Muscle of leg (tissue), 16 donors: Measurements from ENCODE around the gene SCUBE2. TPM values are rescaled to one million over a fixed set of nuclear protein-coding genes. Genes with fewer than 3 reads are reported as not detected.
A peak's percentile ranks its signal among the peaks of the same experiment; 100 is the strongest.

Source experiments
- DNase-seq: peaks from one replicate; pipeline ENCODE4 v3.0.0; 2013
- H3K27ac ChIP-seq: one replicate; pipeline ENCODE4 v1.5.1; 2013; ENCODE audit warnings: mild to moderate bottlenecking, low read length, control low read depth
- H3K27me3 ChIP-seq: one replicate; pipeline ENCODE4 v1.6.1; 2013; ENCODE audit warnings: low read length; ENCODE audit not compliant: control insufficient read depth, insufficient read depth
- H3K36me3 ChIP-seq: one replicate; pipeline ENCODE4 v1.6.1; 2013; ENCODE audit warnings: low read length; ENCODE audit not compliant: control insufficient read depth, insufficient read depth
- H3K4me1 ChIP-seq: one replicate; pipeline ENCODE4 v1.6.1; 2013; ENCODE audit warnings: low read length; ENCODE audit not compliant: control insufficient read depth, insufficient read depth
- H3K4me3 ChIP-seq: one replicate; pipeline ENCODE4 v1.5.1; 2013; ENCODE audit warnings: low read length, control low read depth
- H3K9me3 ChIP-seq: replicated peaks from 2 replicates; pipeline ENCODE4 v1.6.1; 2013; ENCODE audit warnings: low read depth, low read length; ENCODE audit not compliant: control insufficient read depth
- WGBS: methylation state at CpG from one replicate; pipeline ENCODE4 v1.1.5; 2013; ENCODE audit warnings: missing lambda C conversion rate; ENCODE audit not compliant: insufficient coverage; 5-methylcytosine and 5-hydroxymethylcytosine counted together
- long read RNA-seq, 11 donors: transcript quantifications; one replicate each; lab custom pipeline, GENCODE V29; 2026
- polyA plus RNA-seq, 8 donors: library from polyadenylated mRNA; unstranded; fragments of 120-200 nt; gene quantifications; one replicate each; pipeline versions ENCODE4 v1.2.1 to v1.2.3, GENCODE V29; 2013; ENCODE audit warnings: inconsistent platforms in 1 of 8, low replicate concordance in 1 of 8; ENCODE audit not compliant: insufficient read length in 8 of 8, insufficient read depth in 1 of 8
- total RNA-seq: library from RNA; stranded (reverse); fragments of 120-200 nt; gene quantifications from one replicate; pipeline ENCODE4 v1.2.4, GENCODE V29; 2013

Gene SCUBE2
- 34.8 TPM for total RNA-seq
- polyA plus RNA-seq = 10 to 100 TPM; 22.8 to 52.9 (median 29.5) TPM
- long read RNA-seq, donor 1 = 0 reads
- long read RNA-seq, donor 2 = 0 reads
- long read RNA-seq, donor 3, partial matches to known transcripts = 0 of 1 reads
- long read RNA-seq, donor 3, other reads (novel, unspliced or antisense) = 0 of 1 reads
- long read RNA-seq, donor 4 = 0 reads
- long read RNA-seq, donor 5, full-length matches to known transcripts = 5 of 25 reads
- long read RNA-seq, donor 5, partial matches to known transcripts = 20 of 25 reads
- long read RNA-seq, donor 5, other reads (novel, unspliced or antisense) = 0 of 25 reads
- long read RNA-seq, donor 6, full-length matches to known transcripts = 3 of 3 reads
- long read RNA-seq, donor 6, partial matches to known transcripts = 0 of 3 reads
- long read RNA-seq, donor 6, other reads (novel, unspliced or antisense) = 0 of 3 reads
- long read RNA-seq, donor 7, full-length matches to known transcripts = 1 of 1 reads
- long read RNA-seq, donor 7, partial matches to known transcripts = 0 of 1 reads
- long read RNA-seq, donor 7, other reads (novel, unspliced or antisense) = 0 of 1 reads
- long read RNA-seq, donor 8, full-length matches to known transcripts = 3 of 3 reads
- long read RNA-seq, donor 8, partial matches to known transcripts = 0 of 3 reads
- long read RNA-seq, donor 8, other reads (novel, unspliced or antisense) = 0 of 3 reads
- long read RNA-seq, donor 9, partial matches to known transcripts = 0 of 1 reads
- long read RNA-seq, donor 9, other reads (novel, unspliced or antisense) = 0 of 1 reads
- long read RNA-seq, donor 10, partial matches to known transcripts = 0 of 1 reads
- long read RNA-seq, donor 10, other reads (novel, unspliced or antisense) = 0 of 1 reads
- long read RNA-seq, donor 11, full-length matches to known transcripts = 2 of 2 reads
- long read RNA-seq, donor 11, partial matches to known transcripts = 0 of 2 reads
- long read RNA-seq, donor 11, other reads (novel, unspliced or antisense) = 0 of 2 reads

DNA sequence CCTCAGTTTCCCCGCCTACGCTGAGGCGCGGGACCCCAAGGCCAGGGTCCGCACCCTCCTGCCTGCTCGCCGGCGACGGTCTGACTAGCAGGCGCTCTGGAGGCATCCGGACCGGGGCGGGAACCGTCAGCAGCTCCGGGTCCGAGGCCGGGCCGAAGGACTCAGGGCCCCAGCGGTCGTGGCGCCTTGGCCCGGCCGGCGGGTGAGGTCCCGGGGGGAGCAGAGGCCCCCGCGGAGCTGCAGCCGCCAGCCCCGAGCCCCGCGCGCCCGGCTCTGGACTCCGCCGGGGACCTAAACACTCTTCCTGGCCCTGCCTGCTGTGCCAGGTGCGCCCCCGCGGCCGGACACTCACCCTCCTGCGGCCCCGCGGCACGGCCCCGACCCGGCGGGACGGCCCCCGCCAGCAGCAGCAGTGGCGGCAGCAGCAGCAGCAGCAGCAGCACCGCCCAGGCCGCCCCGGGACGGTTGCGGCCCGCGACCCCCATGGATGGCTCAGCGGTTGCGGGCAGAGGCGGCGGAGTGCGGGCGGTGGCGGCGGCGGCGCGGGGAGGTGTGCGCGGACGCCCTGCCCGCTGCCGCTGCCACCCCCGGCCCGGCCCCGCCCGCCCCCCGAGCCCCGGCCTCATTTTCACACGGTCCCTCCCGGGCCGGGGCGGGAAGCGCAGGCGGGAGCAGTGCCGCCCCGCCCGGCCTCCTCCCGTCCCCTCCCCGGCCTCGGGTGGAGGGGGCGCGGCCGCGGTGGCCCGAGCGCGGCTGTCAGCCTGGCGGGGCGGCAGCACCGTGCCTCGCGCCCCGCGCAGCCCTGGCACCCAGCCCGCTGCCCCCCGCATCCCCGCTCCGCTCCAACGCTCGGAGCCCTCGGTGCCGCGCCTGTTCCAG is at the start of gene SCUBE2:
TSS of gene SCUBE2 (minus strand) at position 556 of the 879 bp plus-strand sequence. CDS start at position 485, 71 bp downstream.
- Histone ChIP-seq H3K4me3 (peak within 1 kb of the TSS; percentile 51), H3K27ac (no peak within 1 kb of the TSS), H3K27me3 (peaks cover 20% of the 10 kb centered on the region), H3K9me3 (no peaks in the 10 kb centered on the region), H3K4me1 (peaks cover 20% of the 10 kb centered on the region), H3K36me3 (no peaks in the 10 kb centered on the region)
- peak; percentile 42 for DNase-seq
- WGBS = under 1% methylated on average over 103 of the region's 113 CpGs

DNA sequence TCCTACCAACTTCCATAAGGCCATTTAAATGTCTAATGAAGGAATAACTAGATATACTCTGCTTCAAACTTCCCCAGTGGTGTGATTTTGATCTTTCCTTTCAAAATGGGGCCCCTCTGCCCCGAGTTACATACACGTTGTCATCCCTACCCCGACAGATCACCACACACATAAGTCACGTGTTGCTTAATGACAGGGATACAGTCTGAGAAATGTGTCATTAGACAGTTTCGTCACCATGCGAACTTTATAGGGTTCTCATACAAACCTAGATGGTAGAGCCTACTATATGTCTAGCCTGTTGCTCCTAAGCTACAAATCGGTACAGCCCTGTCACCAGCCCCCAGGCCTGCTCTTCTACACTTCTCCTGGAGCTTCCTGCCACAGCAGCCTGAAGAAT is 49.8 kb upstream of the SCUBE2 start:
- H3K36me3 ChIP-seq = peaks cover 89% of the 10 kb centered on the region
- no peaks in the 10 kb centered on the region for H3K27me3 ChIP-seq
- DNase-seq = no peak
- H3K27ac ChIP-seq = no peak overlapping the region
- H3K4me3 ChIP-seq = no peak overlapping the region
- no peaks in the 10 kb centered on the region for H3K9me3 ChIP-seq
- 87% methylated on average over 4 of the region's 7 CpGs for WGBS
- no peaks in the 10 kb centered on the region for H3K4me1 ChIP-seq

DNA sequence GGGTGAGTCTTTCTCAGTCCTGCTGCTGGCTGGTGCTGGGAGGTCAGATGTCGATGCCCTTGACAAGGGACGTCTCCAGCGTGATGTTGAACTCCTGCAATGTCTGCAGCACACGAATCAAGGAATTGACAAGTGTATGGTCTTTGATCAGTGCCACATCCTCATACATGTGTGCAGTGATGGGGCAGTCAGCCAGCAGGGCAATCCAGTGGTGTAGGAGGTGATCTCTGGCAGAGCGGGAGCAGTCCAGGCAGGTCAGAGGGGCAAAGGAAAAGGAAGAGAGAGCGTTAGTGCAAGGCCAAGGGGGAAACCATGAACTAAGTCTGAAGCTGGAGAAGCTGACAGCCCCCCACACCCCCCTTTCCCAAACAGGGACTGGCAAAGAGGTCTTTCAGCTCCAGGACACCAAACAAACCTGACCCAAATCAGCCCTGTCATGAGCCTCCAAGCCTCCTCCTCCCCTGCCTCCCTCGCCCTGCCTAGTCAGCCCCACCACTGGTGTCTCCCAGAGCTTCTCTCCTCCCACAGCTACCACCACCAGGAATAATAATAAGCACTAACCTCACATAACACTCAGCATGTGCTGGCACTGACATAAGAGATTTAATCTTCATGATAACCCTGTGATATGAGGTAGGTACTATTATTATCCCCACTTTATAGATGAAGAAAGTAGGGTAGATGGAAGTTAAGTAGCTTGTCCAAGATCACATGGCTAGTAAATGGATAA is 48.4 kb upstream of the SCUBE2 start:
- Histone ChIP-seq H3K27me3 (no peaks in the 10 kb centered on the region), H3K36me3 (peaks cover 76% of the 10 kb centered on the region), H3K4me3 (no peak overlapping the region), H3K9me3 (no peaks in the 10 kb centered on the region), H3K27ac (no peak overlapping the region), H3K4me1 (no peaks in the 10 kb centered on the region)
- 73% methylated on average over 5 of the region's 7 CpGs for WGBS
- DNase-seq = no peak

DNA sequence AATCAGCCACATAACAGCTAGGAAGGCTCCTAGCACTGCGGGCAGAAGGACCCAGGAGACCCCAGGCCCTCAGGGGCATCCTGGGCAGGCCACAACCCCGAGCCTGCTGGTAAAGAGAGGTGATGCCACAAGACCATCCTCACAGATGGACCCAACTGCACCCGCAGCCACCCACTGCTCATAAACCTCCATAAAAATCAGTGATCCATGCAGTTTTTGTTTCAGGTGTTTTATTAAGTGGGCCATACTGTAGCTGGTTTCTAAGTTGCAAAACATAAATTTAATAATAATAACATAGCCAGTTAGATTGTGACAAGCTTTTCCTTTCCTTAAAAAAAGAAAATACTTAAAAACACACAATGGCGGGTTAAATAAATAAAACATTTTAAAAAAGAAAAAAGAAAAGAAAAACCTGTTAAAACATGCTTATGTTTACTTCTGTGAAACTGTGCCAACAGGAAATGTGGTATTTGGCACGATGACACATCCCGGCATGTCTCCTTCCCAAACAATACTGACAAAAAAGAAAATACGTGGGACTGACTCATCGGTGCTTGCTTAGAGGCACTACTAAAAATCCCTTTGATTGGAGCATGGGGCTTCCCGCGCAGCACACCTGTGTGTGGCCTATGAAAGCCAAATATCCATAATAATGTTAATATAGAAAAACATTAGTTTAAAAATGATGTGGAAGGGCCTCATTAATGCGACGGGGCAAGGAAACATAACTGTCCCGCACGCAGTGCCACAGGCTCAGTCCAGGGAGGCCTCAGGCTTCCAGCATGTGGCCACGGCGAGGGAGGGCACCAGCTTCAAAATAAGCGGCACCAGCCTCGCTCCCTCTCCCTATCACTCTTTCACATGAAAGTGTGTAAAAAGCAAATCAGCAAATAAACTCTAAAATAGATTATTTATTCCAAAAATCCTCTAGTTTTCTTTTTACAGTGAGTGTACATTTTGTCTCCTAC is 47.5 kb upstream of the SCUBE2 start:
- H3K27ac ChIP-seq = no peak overlapping the region
- peak; percentile 30 for DNase-seq
- WGBS = 20% methylated on average over 1 of the region's 18 CpGs
- no peaks in the 10 kb centered on the region for H3K9me3 ChIP-seq
- peaks cover 70% of the 10 kb centered on the region for H3K36me3 ChIP-seq
- no peaks in the 10 kb centered on the region for H3K4me1 ChIP-seq
- H3K4me3 ChIP-seq = no peak overlapping the region
- H3K27me3 ChIP-seq = no peaks in the 10 kb centered on the region

DNA sequence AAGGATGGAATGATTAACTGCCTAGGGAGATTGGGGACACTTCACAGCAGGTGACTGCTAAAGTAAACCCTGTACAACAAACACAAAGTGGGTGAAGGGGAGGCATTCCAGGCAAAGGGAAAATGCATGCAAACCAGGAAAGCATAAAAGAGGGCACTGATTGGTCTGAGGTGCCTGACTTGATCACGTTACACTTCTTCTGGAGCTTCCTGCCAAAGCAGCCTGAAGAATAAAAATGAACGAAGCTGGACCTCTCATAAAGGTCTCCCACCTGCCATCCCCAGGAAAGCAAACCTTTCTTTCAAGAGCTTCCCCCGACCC is 46.7 kb upstream of the SCUBE2 start:
- DNase-seq = no peak
- Histone ChIP-seq H3K36me3 (peaks cover 67% of the 10 kb centered on the region), H3K27me3 (no peaks in the 10 kb centered on the region), H3K9me3 (no peaks in the 10 kb centered on the region), H3K4me1 (no peaks in the 10 kb centered on the region), H3K4me3 (no peak overlapping the region), H3K27ac (no peak overlapping the region)
- WGBS = 45% methylated on average over 3 of the region's 3 CpGs

DNA sequence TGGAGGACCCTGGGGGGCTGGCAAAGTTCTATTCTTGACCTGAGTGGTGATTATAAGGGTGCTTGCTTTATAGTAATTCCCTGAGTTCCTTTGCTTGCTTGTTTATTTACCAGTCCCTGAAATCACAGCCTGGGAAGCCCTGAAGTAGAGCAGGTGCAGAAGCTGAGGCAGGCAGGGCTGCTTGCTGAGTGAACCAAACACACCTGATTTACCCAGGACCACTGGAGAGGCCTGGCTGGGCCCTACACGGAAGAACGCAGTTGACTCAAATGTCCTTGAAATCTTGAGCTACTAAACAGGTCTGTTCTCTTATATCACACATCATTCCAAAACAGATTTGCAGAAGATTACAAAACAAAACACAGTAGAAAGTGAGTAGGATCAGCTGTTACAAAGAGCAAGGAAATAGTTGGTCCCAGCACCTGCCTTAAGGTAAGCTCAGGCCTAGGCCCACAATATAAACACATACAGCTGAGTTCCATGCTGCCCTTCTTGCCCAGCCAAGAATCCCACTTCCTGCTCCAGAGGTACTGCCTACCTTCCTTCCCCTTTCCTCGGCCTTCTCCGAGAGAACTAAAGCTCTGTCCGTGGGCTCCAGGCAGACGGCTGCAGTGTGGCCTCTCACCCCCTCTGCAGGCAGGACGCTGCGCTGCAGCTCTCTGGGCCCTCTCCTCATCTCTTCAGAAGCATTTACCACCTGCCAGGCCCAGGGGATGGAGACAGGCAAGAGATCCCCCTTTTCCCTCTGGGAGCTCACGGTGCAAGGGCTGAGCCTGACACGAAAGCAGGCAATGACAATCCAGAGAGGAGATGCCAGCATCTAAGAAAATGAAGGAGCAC is 46.1 kb upstream of the SCUBE2 start:
- WGBS = 6% methylated on average over 7 of the region's 10 CpGs

DNA sequence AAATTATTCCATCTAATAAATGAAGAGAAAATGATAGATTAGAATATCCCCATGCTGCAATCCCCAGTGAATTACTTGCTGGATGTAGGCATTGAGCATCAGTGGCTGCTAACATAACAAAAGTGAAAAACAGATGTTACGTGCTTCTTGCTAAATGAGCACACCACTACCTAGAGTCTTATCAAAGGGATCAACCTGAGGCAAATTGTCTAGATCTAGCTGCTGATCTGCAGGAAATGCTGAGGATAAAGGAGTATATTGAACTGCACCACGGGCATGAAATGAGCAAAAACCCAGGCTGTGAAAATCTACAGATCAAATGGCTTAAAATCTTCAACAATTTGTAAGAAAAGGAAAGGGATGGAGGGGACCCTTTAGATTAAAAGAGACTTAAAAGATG is 45.3 kb upstream of the SCUBE2 start:
- no peak overlapping the region for H3K27ac ChIP-seq
- no peaks in the 10 kb centered on the region for H3K27me3 ChIP-seq
- no peaks in the 10 kb centered on the region for H3K9me3 ChIP-seq
- DNase-seq = no peak
- peaks cover 58% of the 10 kb centered on the region for H3K36me3 ChIP-seq
- no peaks in the 10 kb centered on the region for H3K4me1 ChIP-seq
- no peak overlapping the region for H3K4me3 ChIP-seq
- WGBS = no CpG with 5 or more reads among the region's 2 CpGs

More for the DNA sequence above, 46.1 kb upstream of the SCUBE2 start:
- Histone ChIP-seq H3K9me3 (no peaks in the 10 kb centered on the region), H3K27ac (no peak overlapping the region), H3K36me3 (peaks cover 61% of the 10 kb centered on the region), H3K27me3 (no peaks in the 10 kb centered on the region), H3K4me1 (no peaks in the 10 kb centered on the region), H3K4me3 (no peak overlapping the region)
- peak; percentile 76 for DNase-seq

DNA sequence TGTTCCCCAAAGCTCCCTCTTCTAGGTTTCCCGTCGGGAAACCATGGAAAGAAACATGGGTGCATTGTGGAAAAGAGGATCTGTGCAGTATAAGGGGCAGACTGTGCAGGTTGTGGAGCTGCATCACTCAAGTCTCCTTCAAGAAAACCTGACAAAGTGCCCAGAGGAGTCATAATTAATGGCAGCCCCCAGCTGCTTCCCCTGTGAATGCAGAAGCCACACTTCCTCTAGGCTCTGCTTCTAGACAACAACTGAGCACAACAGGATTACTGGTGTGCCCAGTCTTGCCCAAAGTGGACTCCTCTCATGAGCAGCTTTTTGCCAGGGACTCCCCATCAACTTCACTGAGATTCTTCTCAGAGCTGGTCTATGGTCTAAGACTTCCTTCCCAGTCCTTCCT is 42.6 kb upstream of the SCUBE2 start:
- Histone ChIP-seq H3K4me3 (no peak overlapping the region), H3K27ac (no peak overlapping the region), H3K9me3 (no peaks in the 10 kb centered on the region), H3K4me1 (no peaks in the 10 kb centered on the region), H3K36me3 (peaks cover 33% of the 10 kb centered on the region), H3K27me3 (no peaks in the 10 kb centered on the region)
- DNase-seq = no peak
- no CpG with 5 or more reads among the region's 2 CpGs for WGBS
